GM21367 (cell line): ENCODE data around the gene STK26.
"Not testable (repeated sequence)": the region's sequence is repeated elsewhere in the genome, so short reads cannot be mapped to it uniquely, and the experiment has no call there.

Source experiments
- ATAC-seq: cut with Tn5 transposase; IDR thresholded peaks from one replicate; pipeline ENCODE4 v1.9.1; 2021; ENCODE audit not compliant: unreplicated experiment

The STK26 gene

GRCh38 chrX:132022967-132023895, at the start of gene STK26:
Gene STK26 (plus strand): TSS chrX:132023302. CDS start chrX:132023618, 316 bp downstream.
- peak; percentile 77 for ATAC-seq

- no peak for ATAC-seq
Measured at GRCh38 chrX:131975851-131976250, 47.3 kb upstream of the STK26 start.

GRCh38 chrX:131977619-131978018, 45.5 kb upstream of the STK26 start:
- ATAC-seq, result no peak

GRCh38 chrX:131979116-131979515, 44.0 kb upstream of the STK26 start:
- ATAC-seq, result no peak

DNA sequence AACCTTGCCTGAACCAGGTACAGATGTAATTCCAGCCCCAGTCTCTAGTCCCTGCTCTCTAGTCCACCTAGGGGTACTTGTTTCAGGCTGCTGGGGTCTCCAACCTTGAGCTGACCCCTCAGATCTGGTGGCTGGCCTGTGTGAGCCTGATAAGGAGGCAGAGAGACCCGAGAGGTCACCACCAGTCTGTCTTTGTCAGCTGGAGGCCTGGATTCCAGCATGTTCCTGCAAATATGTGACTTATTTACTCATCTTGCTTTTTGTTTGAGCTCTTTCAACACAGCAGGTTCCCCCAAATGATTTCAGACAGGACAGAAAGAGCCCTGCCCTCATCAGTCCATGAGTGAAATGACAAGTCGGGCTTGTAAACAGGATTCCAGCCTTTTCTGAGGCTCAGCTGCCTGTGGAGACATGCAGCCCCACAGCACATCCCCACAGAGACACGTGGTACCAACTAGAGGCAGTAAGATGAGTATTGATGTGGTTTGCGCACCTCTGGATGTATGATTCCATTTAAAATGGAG, 37.5 kb upstream of the STK26 start:
- no peak for ATAC-seq

- peak; percentile 98 for ATAC-seq
Measured at GRCh38 chrX:131987252-131987651, 35.9 kb upstream of the STK26 start.

DNA sequence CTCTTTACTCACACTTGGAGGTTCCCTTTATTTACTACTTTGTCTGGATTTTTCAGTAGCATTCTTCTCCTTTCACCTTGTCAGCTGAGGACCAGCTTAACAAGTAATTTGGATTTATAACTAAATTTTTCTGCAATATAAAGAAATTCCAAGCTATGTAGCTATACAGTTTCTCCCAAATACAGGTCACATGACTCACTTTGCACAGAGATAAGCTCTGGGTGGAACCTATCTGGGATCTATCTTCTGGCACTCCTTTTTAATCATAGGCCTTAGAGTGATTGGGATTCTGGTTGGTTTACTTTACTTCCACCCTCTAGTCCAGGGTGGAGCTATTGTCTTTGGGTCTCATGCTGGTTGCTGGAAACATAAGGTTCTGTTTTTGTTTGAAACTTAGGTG, 34.9 kb upstream of the STK26 start:
- ATAC-seq, result no peak

- no peak for ATAC-seq
Measured at GRCh38 chrX:132001127-132001526, 22.0 kb upstream of the STK26 start.

- ATAC-seq, result no peak
Measured at GRCh38 chrX:132004728-132005127, 18.4 kb upstream of the STK26 start.

DNA sequence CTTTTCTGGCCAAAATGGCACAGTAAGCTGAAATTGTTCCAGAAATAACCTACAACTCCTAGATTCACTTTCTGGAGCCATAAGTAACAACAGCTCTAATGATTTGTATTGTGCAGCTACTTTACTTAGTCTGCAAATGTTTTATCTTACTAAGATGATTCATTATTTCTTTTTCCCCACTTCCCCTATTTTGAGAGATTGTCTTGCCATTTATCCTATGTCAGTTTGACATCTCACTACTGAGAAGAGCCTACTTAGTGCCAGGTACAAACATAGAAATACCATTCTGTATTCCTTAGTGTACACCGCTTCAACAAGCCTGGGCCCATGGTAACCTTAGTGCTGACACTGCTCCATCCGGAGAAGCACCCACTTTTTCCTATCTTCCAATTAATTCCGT, 13.8 kb upstream of the STK26 start:
- ATAC-seq, result no peak

GRCh38 chrX:132010213-132010612, 12.9 kb upstream of the STK26 start:
- not testable (repeated sequence) for ATAC-seq

DNA sequence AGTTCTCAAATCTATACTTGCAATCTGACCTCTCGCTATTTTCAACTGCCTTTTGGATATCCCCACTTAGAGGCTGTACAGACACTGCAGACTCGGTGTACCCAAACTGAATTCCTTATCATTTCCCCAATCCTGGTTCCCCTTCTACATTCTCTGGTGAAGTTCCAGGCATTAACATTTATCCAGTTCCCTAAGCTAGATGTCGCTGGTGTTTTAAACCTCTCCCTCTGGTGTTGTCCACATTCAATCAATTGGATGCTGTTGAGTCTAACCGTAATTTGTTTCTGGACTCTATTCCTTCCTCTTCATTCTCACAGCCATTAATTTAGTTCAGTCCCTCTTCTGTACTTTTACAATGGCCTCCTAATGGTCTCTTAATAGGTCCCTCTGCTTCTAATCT, 7.2 kb upstream of the STK26 start:
- ATAC-seq, result no peak

DNA sequence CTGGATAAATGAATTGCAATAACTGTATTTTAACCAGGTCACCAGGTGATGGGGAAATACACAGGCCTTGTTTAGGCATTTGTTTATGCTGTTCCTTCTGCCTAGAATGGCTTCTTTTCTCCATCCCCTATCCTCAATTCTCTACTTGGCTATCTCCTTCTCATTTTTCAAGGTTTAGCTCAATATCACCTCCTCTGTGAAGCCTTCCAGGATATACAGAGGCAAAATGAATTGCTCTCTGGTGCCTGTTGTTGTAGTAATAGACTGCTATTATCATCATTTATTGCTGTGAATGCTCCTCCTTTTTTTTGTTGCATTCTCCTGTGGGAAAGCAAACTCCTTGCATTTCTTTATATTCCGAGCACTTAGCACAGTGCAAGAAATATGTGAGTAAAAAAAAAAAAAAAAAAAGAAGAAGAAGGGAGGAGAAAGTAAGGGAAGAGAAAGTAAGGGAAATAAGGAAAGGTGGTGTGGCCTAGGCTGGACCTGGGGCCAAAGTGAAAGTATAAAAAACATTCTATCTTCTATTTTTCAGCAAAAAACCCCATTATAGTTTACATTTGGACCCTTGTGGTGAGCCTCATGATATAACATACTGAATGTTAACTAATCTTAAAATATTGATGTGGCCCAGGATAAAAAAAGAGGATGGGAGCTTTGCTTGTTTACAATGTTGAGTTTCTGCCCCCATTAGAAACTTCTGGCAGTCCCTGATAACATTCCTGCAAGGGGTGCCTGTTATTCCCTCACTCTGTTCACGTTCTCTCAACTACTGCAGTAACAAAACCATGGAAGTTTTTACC, 6.3 kb upstream of the STK26 start:
- no peak for ATAC-seq

- ATAC-seq, result no peak
Measured at GRCh38 chrX:132017431-132018185, 5.5 kb upstream of the STK26 start.

- ATAC-seq, result peak; percentile 16
Measured at GRCh38 chrX:132022198-132022966, 720 bp upstream of the STK26 start.

GRCh38 chrX:132023896-132024386, 839 bp downstream of the STK26 start:
- ATAC-seq, result peak; percentile 48

- ATAC-seq, result no peak
Measured at GRCh38 chrX:132025041-132025440, 1.9 kb downstream of the STK26 start.

DNA sequence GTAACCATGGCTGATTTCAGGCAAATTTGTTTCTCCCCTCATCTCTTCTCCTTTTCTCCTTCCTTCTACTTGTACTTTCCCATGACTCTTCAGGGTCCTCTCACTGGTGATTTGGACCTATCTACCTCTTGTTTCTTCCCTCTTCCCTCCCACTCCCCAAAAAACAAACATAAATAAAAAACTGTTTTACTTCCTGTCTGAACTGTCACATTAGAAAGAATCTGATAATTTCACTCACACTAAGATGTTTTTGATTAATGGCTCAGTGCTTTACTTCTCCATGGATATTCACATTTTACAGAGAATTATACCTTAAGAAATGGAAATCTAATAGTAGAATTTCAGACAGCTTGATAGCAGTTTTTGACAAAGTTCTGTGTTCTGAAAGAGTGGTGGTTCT, 7.2 kb downstream of the STK26 start:
- ATAC-seq, result no peak

DNA sequence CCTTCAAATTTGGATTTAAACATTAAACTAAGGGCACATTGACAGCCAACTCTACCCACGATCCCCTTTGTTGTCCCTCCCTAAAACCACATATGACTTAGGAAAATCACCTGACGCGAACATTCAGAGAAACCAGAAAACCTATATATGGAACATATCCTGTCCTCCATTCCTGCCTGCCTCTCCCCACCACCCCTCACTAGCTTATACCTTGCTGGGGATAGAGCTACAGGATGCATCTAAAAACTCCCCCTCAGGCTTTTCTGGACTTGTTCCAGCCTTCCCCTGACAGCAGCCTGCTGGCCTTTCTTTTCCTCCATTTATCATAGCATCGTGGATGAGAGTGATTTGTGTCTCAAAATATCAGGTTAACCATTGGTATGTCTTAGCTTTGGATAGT, 8.8 kb downstream of the STK26 start:
- ATAC-seq, result no peak

- no peak for ATAC-seq
Measured at GRCh38 chrX:132033166-132033565, 10.1 kb downstream of the STK26 start.
